ENCODE data around the gene CADM4. TPM values are rescaled to one million over a fixed set of nuclear protein-coding genes. Genes with fewer than 3 reads are reported as not detected.

Gene CADM4
- total RNA-seq, 1 donor from 2014 or later: 52.4 TPM

GRCh38 chr19:43626838-43627237 lies 12.8 kb downstream of the CADM4 start:
- Mint-ChIP-seq H3K4me1 (ENCODE audit: low read depth, unreplicated experiment) (peaks cover 16% of the 10 kb centered on the region), H3K9me3 (ENCODE audit: unreplicated experiment) (peaks cover 2% of the 10 kb centered on the region), H3K27me3 (ENCODE audit: unreplicated experiment) (peaks cover 4% of the 10 kb centered on the region), H3K36me3 (ENCODE audit: unreplicated experiment) (peaks cover 5% of the 10 kb centered on the region), H3K27ac (ENCODE audit: unreplicated experiment) (peak overlapping the region; percentile 72), H3K4me3 (ENCODE audit: unreplicated experiment) (peak overlapping the region; percentile 73)
- no peak for TF ChIP-seq CTCF (IDR thresholded peaks at IDR 0.05; ENCODE audit: partially characterized antibody, unreplicated experiment)
- DNase-seq: no peak

DNA sequence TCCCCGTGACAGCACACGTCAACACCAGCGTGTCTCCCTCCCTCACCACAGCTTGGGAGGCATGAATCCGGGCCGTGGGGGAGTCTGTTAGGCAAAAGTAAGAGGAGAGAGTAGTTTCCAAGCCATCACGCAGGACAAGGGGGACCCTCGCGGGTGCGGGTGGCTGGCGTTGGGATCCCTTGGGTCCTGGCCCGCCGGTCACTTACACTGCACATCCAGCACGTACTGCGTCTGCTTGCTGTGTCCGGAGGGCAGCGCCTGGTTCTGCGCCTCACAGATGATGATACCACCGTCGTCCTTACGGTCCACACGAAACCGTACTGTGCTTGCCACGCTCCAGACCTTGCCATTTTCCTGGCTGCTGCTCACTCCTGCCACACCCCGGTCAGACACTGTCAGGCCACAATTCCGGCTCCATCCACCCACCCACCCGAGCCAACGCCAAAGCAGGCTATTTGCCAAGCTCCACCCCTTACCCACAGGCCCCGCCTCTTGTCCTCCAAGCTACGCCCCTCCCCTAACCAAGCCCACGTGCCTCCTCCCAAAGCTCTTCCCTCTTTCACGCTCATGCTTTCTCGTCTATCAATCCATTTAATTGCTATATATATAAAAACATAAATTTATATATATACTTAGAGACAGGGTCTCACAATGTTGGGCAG lies 13.6 kb downstream of the CADM4 start:
- no peak for TF ChIP-seq CTCF (IDR thresholded peaks at IDR 0.05; ENCODE audit: partially characterized antibody, unreplicated experiment)
- Mint-ChIP-seq H3K9me3 (ENCODE audit: unreplicated experiment) (peaks cover 2% of the 10 kb centered on the region), H3K4me1 (ENCODE audit: low read depth, unreplicated experiment) (peaks cover 16% of the 10 kb centered on the region), H3K4me3 (ENCODE audit: unreplicated experiment) (no peak overlapping the region), H3K27me3 (ENCODE audit: unreplicated experiment) (peaks cover 4% of the 10 kb centered on the region), H3K36me3 (ENCODE audit: unreplicated experiment) (peaks cover 8% of the 10 kb centered on the region), H3K27ac (ENCODE audit: unreplicated experiment) (no peak overlapping the region)
- DNase-seq: peak; percentile 50

GRCh38 chr19:43624933-43625332 lies 14.7 kb downstream of the CADM4 start:
- H3K4me3 Mint-ChIP-seq (ENCODE audit: unreplicated experiment): no peak overlapping the region
- peak; percentile 31 for TF ChIP-seq CTCF (IDR thresholded peaks at IDR 0.05; ENCODE audit: partially characterized antibody, unreplicated experiment)
- H3K27ac Mint-ChIP-seq (ENCODE audit: unreplicated experiment): no peak overlapping the region
- DNase-seq: peak; percentile 76
- peaks cover 21% of the 10 kb centered on the region for H3K4me1 Mint-ChIP-seq (ENCODE audit: low read depth, unreplicated experiment)
- H3K27me3 Mint-ChIP-seq (ENCODE audit: unreplicated experiment): peaks cover 8% of the 10 kb centered on the region
- H3K9me3 Mint-ChIP-seq (ENCODE audit: unreplicated experiment): peaks cover 6% of the 10 kb centered on the region
- H3K36me3 Mint-ChIP-seq (ENCODE audit: unreplicated experiment): peaks cover 8% of the 10 kb centered on the region

- no peak overlapping the region for H3K4me3 Mint-ChIP-seq (ENCODE audit: unreplicated experiment)
- H3K9me3 Mint-ChIP-seq (ENCODE audit: unreplicated experiment): peaks cover 11% of the 10 kb centered on the region
- peaks cover 23% of the 10 kb centered on the region for H3K4me1 Mint-ChIP-seq (ENCODE audit: low read depth, unreplicated experiment)
- H3K27me3 Mint-ChIP-seq (ENCODE audit: unreplicated experiment): peaks cover 13% of the 10 kb centered on the region
- TF ChIP-seq CTCF (IDR thresholded peaks at IDR 0.05; ENCODE audit: partially characterized antibody, unreplicated experiment): no peak
- peaks cover 8% of the 10 kb centered on the region for H3K36me3 Mint-ChIP-seq (ENCODE audit: unreplicated experiment)
- H3K27ac Mint-ChIP-seq (ENCODE audit: unreplicated experiment): peak overlapping the region; percentile 14
- DNase-seq: no peak
Observed at GRCh38 chr19:43623889-43624670, 15.6 kb downstream of the CADM4 start.

- no peak for DNase-seq
- TF ChIP-seq CTCF (IDR thresholded peaks at IDR 0.05; ENCODE audit: partially characterized antibody, unreplicated experiment): no peak
- Mint-ChIP-seq H3K9me3 (ENCODE audit: unreplicated experiment) (peaks cover 14% of the 10 kb centered on the region), H3K27me3 (ENCODE audit: unreplicated experiment) (peaks cover 14% of the 10 kb centered on the region), H3K27ac (ENCODE audit: unreplicated experiment) (no peak overlapping the region), H3K36me3 (ENCODE audit: unreplicated experiment) (peaks cover 8% of the 10 kb centered on the region), H3K4me3 (ENCODE audit: unreplicated experiment) (no peak overlapping the region), H3K4me1 (ENCODE audit: low read depth, unreplicated experiment) (peaks cover 19% of the 10 kb centered on the region)
Observed at GRCh38 chr19:43622956-43623355, 16.7 kb downstream of the CADM4 start.
